Measurements from ENCODE around the gene PEX6. TPM values are rescaled to one million over a fixed set of nuclear protein-coding genes. Genes with fewer than 3 reads are reported as not detected.

The PEX6 gene
- polyA plus RNA-seq, 1 donor (not counting 4 experiments of a cell fraction or from before 2014, with no cell fraction given) = 5.6 TPM

DNA sequence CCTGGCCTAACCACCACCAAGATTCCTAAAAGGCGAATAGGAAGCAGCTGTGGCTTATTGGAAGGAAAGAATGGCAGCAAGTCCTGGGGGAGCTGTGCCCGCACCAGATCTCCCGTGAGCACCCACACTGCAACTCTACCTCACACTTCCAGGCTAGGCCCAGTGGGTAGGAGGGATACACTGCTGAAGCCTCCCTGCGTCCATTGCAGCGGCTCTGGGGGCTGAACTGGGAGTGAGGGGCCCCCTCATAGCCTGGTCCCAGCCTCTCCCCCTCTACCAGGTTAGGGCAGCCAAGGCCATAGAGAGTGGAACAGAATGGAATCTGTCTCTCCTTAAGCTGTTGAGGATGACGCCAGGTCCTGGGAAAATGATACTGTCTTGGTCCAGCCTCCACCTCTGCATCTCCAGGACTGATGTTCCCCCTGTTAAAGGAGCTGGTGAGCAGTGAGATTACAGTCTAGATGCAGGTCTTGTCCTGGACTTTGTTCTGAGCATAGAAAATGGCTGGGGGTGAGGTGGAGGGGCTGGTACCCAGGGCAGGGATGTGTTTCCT lies 38.4 kb downstream of the PEX6 start:
- no peak overlapping the region for H3K4me2 ChIP-seq (ENCODE audit: control insufficient read depth, extremely low read depth, insufficient read depth, low read depth, low read length)
- DNase-seq (ENCODE audit: low read depth, low spot score) (no peak), FAIRE-seq (no peak)
- no peak overlapping the region for H3K27ac ChIP-seq (ENCODE audit: control insufficient read depth, insufficient read depth, low read length)
- dilution Hi-C loops (cut with MboI; ENCODE audit: extremely low pct_ligation_motif_present, low sequenced_read_pairs) = no loop called here
- H3K4me1 ChIP-seq (ENCODE audit: control insufficient read depth, extremely low read depth, insufficient read depth, low read length) = no peaks in the 10 kb centered on the region
- H3K9me3 ChIP-seq (ENCODE audit: control insufficient read depth, low read depth, low read length) = no peaks in the 10 kb centered on the region
- H3K79me2 ChIP-seq (ENCODE audit: control insufficient read depth, insufficient read depth, low read length) = no peaks in the 10 kb centered on the region
- no peaks in the 10 kb centered on the region for H3K27me3 ChIP-seq (ENCODE audit: control insufficient read depth, extremely low read depth, insufficient read depth, low read length)
- H4K20me1 ChIP-seq (ENCODE audit: control insufficient read depth, extremely low read depth, insufficient read depth, low read length) = no peaks in the 10 kb centered on the region
- H2AFZ ChIP-seq (ENCODE audit: control insufficient read depth, low read length) = no peak overlapping the region
- no peaks in the 10 kb centered on the region for H3K9me1 ChIP-seq (ENCODE audit: control insufficient read depth, extremely low read depth, insufficient read depth, low read length)
- no peak overlapping the region for H3K9ac ChIP-seq (ENCODE audit: control insufficient read depth, extremely low read depth, insufficient read depth, low read length)
- no peak overlapping the region for H3K4me3 ChIP-seq (ENCODE audit: control insufficient read depth in 2 of 3, extremely low read depth in 1 of 3, insufficient read depth in 2 of 3, low read depth in 1 of 3, low read length in 3 of 3)
- peaks cover 21% of the 10 kb centered on the region in 2 experiments for H3K36me3 ChIP-seq (ENCODE audit: control insufficient read depth in 2 of 2, extremely low read depth in 1 of 2, insufficient read depth in 2 of 2, low read length in 2 of 2)
- TF ChIP-seq EZH2 (IDR thresholded peaks at IDR 0.05; ENCODE audit: low read length) = no peak
- TF ChIP-seq, protein P1, sequence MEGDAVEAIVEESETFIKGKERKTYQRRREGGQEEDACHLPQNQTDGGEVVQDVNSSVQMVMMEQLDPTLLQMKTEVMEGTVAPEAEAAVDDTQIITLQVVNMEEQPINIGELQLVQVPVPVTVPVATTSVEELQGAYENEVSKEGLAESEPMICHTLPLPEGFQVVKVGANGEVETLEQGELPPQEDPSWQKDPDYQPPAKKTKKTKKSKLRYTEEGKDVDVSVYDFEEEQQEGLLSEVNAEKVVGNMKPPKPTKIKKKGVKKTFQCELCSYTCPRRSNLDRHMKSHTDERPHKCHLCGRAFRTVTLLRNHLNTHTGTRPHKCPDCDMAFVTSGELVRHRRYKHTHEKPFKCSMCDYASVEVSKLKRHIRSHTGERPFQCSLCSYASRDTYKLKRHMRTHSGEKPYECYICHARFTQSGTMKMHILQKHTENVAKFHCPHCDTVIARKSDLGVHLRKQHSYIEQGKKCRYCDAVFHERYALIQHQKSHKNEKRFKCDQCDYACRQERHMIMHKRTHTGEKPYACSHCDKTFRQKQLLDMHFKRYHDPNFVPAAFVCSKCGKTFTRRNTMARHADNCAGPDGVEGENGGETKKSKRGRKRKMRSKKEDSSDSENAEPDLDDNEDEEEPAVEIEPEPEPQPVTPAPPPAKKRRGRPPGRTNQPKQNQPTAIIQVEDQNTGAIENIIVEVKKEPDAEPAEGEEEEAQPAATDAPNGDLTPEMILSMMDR (optimal IDR thresholded peaks at IDR 0.05 in 1 of 3, IDR thresholded peaks at IDR 0.05 in 1 of 3, conservative IDR thresholded peaks at IDR 0.05 in 1 of 3; ENCODE audit: extremely low read depth in 1 of 3, insufficient read depth in 2 of 3, low read length in 3 of 3) = no peak

DNA sequence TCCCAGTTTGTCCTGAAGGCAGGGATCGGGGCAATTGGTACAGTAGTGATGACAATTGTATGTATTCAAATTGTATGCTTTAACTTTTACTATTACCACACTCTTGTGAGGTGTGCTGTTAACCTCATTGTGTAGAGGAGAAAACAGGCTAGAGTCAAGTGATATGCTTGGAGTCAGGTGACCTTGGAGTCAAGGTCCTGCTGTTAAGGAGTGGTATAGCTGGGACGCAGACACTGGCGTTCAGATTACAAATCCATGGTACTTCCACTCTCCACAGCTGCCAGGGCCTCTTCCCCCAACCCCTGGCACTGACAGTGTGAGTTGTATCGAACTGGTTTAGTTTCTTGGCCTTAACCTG lies 39.2 kb downstream of the PEX6 start:
- H3K9me3 ChIP-seq (ENCODE audit: control insufficient read depth, low read depth, low read length) = no peaks in the 10 kb centered on the region
- no peaks in the 10 kb centered on the region for H3K79me2 ChIP-seq (ENCODE audit: control insufficient read depth, insufficient read depth, low read length)
- no peaks in the 10 kb centered on the region for H3K4me1 ChIP-seq (ENCODE audit: control insufficient read depth, extremely low read depth, insufficient read depth, low read length)
- FAIRE-seq (no peak), DNase-seq (ENCODE audit: low read depth, low spot score) (no peak)
- peaks cover 23 to 25% of the 10 kb centered on the region in 2 experiments for H3K36me3 ChIP-seq (ENCODE audit: control insufficient read depth in 2 of 2, extremely low read depth in 1 of 2, insufficient read depth in 2 of 2, low read length in 2 of 2)
- H3K9ac ChIP-seq (ENCODE audit: control insufficient read depth, extremely low read depth, insufficient read depth, low read length) = no peak overlapping the region
- H3K4me3 ChIP-seq (ENCODE audit: control insufficient read depth in 2 of 3, extremely low read depth in 1 of 3, insufficient read depth in 2 of 3, low read depth in 1 of 3, low read length in 3 of 3) = no peak overlapping the region
- H3K4me2 ChIP-seq (ENCODE audit: control insufficient read depth, extremely low read depth, insufficient read depth, low read depth, low read length) = no peak overlapping the region
- no peaks in the 10 kb centered on the region for H3K9me1 ChIP-seq (ENCODE audit: control insufficient read depth, extremely low read depth, insufficient read depth, low read length)
- TF ChIP-seq EZH2 (IDR thresholded peaks at IDR 0.05; ENCODE audit: low read length) = no peak
- TF ChIP-seq, protein P1 (optimal IDR thresholded peaks at IDR 0.05 in 1 of 3, IDR thresholded peaks at IDR 0.05 in 1 of 3, conservative IDR thresholded peaks at IDR 0.05 in 1 of 3; ENCODE audit: extremely low read depth in 1 of 3, insufficient read depth in 2 of 3, low read length in 3 of 3) = no peak
- H2AFZ ChIP-seq (ENCODE audit: control insufficient read depth, low read length) = no peak overlapping the region
- H3K27me3 ChIP-seq (ENCODE audit: control insufficient read depth, extremely low read depth, insufficient read depth, low read length) = no peaks in the 10 kb centered on the region
- H3K27ac ChIP-seq (ENCODE audit: control insufficient read depth, insufficient read depth, low read length) = no peak overlapping the region
- no peaks in the 10 kb centered on the region for H4K20me1 ChIP-seq (ENCODE audit: control insufficient read depth, extremely low read depth, insufficient read depth, low read length)
- dilution Hi-C loops (cut with MboI; ENCODE audit: extremely low pct_ligation_motif_present, low sequenced_read_pairs) = no loop called here

Data from keratinocyte (primary cell).